Thyroid gland (tissue), 4 donors: ENCODE data around the gene TSHZ2.

Experiments
- POLR2A ChIP-seq, 2 donors: fragments of 450-650 bp; IDR thresholded peaks; one replicate each; pipeline ENCODE4 v1.6.1; 2017; ENCODE audit warnings: antibody characterized with exemption in 2 of 2, mild to moderate bottlenecking in 2 of 2, moderate library complexity in 1 of 2
- TF ChIP-seq, protein P1 (sequence below), 6 experiments: fragments of 200-600 bp in 3 of 6; fragments of 450-650 bp in 3 of 6; sonication (generic) in 3 of 6; IDR thresholded peaks; one replicate each; pipeline ENCODE4 v1.5.1; 2016 to 2019; ENCODE audit warnings: antibody characterized with exemption in 6 of 6, mild to moderate bottlenecking in 2 of 6, inconsistent platforms in 1 of 6, moderate library complexity in 1 of 6

DNA sequence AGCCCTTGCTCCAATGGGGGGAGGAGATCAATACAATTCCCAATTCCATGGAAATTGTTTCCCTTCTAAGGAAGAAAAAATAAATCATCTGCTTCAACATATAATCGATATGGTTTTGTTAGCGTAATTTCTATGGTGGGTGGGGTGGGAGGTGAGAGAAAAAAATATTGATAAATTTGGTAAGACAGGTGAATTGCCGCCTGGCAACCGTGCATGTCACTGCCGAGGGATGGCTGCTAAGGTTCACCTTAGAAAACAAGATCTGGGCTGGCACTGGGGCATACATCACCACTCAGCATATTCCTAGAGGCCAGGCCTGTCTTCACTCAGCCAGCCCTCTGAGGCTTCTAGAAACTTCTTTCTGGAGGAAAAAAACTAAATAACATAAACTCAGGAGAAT, 517.4 kb downstream of the TSHZ2 start:
- TF ChIP-seq, protein P1, sequence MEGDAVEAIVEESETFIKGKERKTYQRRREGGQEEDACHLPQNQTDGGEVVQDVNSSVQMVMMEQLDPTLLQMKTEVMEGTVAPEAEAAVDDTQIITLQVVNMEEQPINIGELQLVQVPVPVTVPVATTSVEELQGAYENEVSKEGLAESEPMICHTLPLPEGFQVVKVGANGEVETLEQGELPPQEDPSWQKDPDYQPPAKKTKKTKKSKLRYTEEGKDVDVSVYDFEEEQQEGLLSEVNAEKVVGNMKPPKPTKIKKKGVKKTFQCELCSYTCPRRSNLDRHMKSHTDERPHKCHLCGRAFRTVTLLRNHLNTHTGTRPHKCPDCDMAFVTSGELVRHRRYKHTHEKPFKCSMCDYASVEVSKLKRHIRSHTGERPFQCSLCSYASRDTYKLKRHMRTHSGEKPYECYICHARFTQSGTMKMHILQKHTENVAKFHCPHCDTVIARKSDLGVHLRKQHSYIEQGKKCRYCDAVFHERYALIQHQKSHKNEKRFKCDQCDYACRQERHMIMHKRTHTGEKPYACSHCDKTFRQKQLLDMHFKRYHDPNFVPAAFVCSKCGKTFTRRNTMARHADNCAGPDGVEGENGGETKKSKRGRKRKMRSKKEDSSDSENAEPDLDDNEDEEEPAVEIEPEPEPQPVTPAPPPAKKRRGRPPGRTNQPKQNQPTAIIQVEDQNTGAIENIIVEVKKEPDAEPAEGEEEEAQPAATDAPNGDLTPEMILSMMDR (IDR thresholded peaks at IDR 0.05): no peak
- no peak for TF ChIP-seq POLR2A (IDR thresholded peaks at IDR 0.05)
